Pancreas (tissue), 10 donors: ENCODE data around the gene FBXL17. TPM values are rescaled to one million over a fixed set of nuclear protein-coding genes. Genes with fewer than 3 reads are reported as not detected.
A peak's percentile ranks its signal among the peaks of the same experiment; 100 is the strongest.

Experiments
- ATAC-seq, 4 donors: fragments of 200-7000 bp; cut with Tn5 transposase; one replicate each; pipeline versions ENCODE4 v1.8.0 to v1.9.1; 2020; ENCODE audit warnings: mild to moderate bottlenecking in 4 of 4, moderate library complexity in 4 of 4
- DNase-seq, 6 donors: peaks; one replicate each; pipeline ENCODE4 v3.0.0-alpha.2; 2020
- FAIRE-seq: peaks from 2 replicates; lab custom pipeline; 2012; peaks lifted over from hg19 to GRCh38; lab: Jason Lieb, UNC
- H3K27ac ChIP-seq, 4 donors: fragments of 200-600 bp; sonication (generic); 1 replicate in 3 of 4; 2 replicates in 1 of 4; pipeline versions ENCODE4 v1.5.0 to v1.8.0; 2020
- H3K27me3 ChIP-seq, 4 donors: fragments of 200-600 bp; one replicate each; pipeline ENCODE4 v1.8.0; 2021
- H3K36me3 ChIP-seq, 3 donors: fragments of 200-600 bp; sonication (generic) in 1 of 3; one replicate each; pipeline versions ENCODE4 v1.5.0 to v1.8.0; 2020 to 2021
- H3K4me1 ChIP-seq, 3 donors: fragments of 200-600 bp; one replicate each; pipeline ENCODE4 v1.8.0; 2021
- H3K4me3 ChIP-seq, 4 donors: fragments of 200-600 bp; sonication (generic) in 2 of 4; one replicate each; pipeline versions ENCODE4 v1.5.0 to v1.8.0; 2020 to 2021
- H3K9me3 ChIP-seq, 4 donors: fragments of 200-600 bp; one replicate each; pipeline ENCODE4 v1.8.0; 2021
- WGBS, 2 donors: extraction: QIAGEN DNeasy Blood & Tissue Kit; methylation state at CpG; one replicate each; pipeline ENCODE4 v1.1.7; 2013; 5-methylcytosine and 5-hydroxymethylcytosine counted together
- intact Hi-C, 3 donors: fragments of 100-400 bp; cut with DNase I; formaldehyde crosslinking; loops; one replicate each; pipeline versions ENCODE4 v1.11.1 to v1.14.2; 2022
- polyA plus RNA-seq, 2 donors: library from polyadenylated mRNA; stranded (reverse); fragments of 200-250 nt; gene quantifications; one replicate each; pipeline ENCODE4 v1.2.3, GENCODE V29; 2013
- total RNA-seq, 6 donors: library from RNA; stranded (reverse); fragmentation: NEBNext Ultra II Directional in 4 of 6; extraction: Animal tissue kit (Norgen Biotek cat#: 25700) in 4 of 6; gene quantifications; one replicate each; pipeline versions ENCODE4 v1.2.1 to v1.2.4, GENCODE V29; 2021 to 2023
- TF ChIP-seq, protein P1 (sequence below), 4 donors: fragments of 200-600 bp; sonication (generic) in 3 of 4; IDR thresholded peaks; one replicate each; pipeline versions ENCODE4 v1.5.0 to v1.8.0; 2021; ENCODE audit warnings: antibody characterized with exemption in 4 of 4
- donor health status: healthy with polysubstance abuse.
- donor health status: DM: no; HTN: no; CAD: no; lungs with moderate emphysema.
- donor health status: DM: no; HTN: no; CAD: no.
- donor health status: control.
- donor health status: control.
- donor health status: Bipolar disorder and iron deficiency.
- donor health status: DM: yes; HTN: yes; CAD: no.
- donor health status: DM: no; HTN: no; CAD: no.
- donor health status: DM: no; HTN: no; CAD: no.
- donor health status: DM: yes; HTN: yes; CAD: no.

Gene FBXL17
- total and polyA plus RNA-seq, 8 donors, result 4.2 to 11.1 (median 7.3) TPM

DNA sequence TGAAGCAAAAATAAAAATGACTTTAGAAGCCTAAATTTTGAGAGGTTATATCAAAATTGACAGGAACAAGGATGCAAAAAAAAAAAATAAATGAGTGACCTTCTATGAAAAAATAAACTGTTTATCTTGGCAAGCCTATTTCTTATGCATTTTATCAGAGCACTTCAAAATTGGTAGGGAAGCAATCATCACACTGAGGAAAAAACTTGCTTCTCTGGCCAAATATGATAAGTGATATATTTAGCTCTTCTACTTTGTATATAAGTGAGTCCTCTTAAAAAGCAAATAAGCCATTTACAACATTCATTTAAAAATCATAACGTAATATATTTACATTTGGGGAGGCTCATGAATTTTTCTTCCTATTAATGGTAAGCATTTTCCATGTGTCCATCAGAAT is 287.1 kb downstream of the FBXL17 start:
- H3K4me1 ChIP-seq, result peaks cover 0 to 8% (median 5%) of the 10 kb centered on the region in 3 donors
- TF ChIP-seq, protein P1, sequence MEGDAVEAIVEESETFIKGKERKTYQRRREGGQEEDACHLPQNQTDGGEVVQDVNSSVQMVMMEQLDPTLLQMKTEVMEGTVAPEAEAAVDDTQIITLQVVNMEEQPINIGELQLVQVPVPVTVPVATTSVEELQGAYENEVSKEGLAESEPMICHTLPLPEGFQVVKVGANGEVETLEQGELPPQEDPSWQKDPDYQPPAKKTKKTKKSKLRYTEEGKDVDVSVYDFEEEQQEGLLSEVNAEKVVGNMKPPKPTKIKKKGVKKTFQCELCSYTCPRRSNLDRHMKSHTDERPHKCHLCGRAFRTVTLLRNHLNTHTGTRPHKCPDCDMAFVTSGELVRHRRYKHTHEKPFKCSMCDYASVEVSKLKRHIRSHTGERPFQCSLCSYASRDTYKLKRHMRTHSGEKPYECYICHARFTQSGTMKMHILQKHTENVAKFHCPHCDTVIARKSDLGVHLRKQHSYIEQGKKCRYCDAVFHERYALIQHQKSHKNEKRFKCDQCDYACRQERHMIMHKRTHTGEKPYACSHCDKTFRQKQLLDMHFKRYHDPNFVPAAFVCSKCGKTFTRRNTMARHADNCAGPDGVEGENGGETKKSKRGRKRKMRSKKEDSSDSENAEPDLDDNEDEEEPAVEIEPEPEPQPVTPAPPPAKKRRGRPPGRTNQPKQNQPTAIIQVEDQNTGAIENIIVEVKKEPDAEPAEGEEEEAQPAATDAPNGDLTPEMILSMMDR (IDR thresholded peaks at IDR 0.05), result no peak
- WGBS, 2 donors, result 22 to 31% methylated on average over 1 of the region's 1 CpG
- no peak for FAIRE-seq
- intact Hi-C loops, result no loop called here
- H3K27ac ChIP-seq, result no peak overlapping the region
- ATAC-seq, result no peak
- H3K4me3 ChIP-seq, result no peak overlapping the region
- H3K27me3 ChIP-seq, result no peaks in the 10 kb centered on the region
- no peaks in the 10 kb centered on the region for H3K36me3 ChIP-seq
- no peak for DNase-seq
- no peaks in the 10 kb centered on the region for H3K9me3 ChIP-seq

DNA sequence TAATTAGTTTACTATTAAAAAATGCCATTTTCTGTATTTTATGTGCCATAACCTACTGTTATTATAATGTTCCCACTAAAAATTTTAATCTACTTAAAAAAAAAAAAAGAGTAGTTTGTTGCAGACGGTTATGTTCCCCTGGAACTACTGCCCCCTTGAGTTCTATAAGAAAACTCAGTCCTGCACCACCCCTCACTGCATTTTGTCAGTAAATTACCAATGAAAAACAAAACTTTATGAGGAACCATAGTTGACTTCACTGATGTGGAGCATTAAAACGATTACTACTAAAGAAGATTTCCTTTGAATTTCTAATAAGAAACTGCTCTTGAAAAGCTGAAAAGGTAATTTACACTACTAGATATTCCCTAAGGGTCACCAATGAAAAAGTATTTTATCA is 288.7 kb downstream of the FBXL17 start:
- Histone ChIP-seq H3K9me3 (no peaks in the 10 kb centered on the region), H3K4me1 (peaks cover 0 to 8% (median 5%) of the 10 kb centered on the region in 3 donors), H3K4me3 (no peak overlapping the region), H3K27ac (no peak overlapping the region), H3K36me3 (no peaks in the 10 kb centered on the region), H3K27me3 (no peaks in the 10 kb centered on the region)
- FAIRE-seq, result no peak
- TF ChIP-seq, protein P1 (IDR thresholded peaks at IDR 0.05), result no peak
- 30 to 31% methylated on average over 2 of the region's 2 CpGs for WGBS, 2 donors
- DNase-seq, result no peak
- intact Hi-C loops, result no loop called here
- ATAC-seq, result no peak

DNA sequence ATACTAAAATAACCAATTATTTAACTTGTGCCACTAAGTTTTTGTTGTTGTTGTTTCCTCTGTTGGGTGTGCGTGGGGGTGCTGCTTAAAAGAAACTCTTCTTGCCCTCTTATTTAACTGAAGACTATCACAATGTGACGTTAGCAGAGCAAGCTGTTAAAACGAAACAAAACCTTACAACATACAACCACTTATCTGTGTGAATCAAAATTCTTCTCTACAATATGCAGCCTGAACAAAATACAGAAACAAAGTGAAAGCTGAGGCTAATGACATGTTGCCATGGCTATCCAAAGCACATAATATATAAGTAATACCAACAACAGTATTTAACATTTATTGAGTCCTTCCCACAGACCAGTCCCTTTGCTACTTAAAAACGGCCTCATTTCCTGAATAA is 291.0 kb downstream of the FBXL17 start:
- WGBS, 2 donors, result 85 to 94% methylated on average over 4 of the region's 4 CpGs

DNA sequence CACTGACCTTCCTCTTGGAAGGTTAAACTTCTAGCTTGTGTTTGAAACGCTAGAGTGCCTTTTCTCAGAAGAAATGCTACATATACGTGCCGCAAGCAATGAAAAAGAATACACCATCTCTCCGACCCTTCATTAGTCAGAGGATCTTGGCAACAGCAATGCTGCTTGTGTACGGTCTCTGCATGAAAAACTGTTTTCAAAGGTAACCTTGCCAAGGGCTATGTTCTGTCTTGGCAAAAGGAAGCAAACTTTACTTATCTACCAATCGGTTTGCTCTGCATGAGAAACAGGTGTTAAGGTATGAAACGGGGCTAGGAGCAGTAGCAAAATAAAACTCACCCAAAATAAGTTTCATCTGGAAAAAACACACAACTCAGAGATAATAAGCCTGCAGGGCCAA is 297.8 kb downstream of the FBXL17 start:
- intact Hi-C loops, result no loop called here
- Histone ChIP-seq H3K9me3 (no peaks in the 10 kb centered on the region), H3K36me3 (no peaks in the 10 kb centered on the region), H3K27me3 (no peaks in the 10 kb centered on the region), H3K4me3 (no peak overlapping the region), H3K4me1 (peaks cover 5 to 14% (median 6%) of the 10 kb centered on the region in 3 donors), H3K27ac (no peak overlapping the region)
- ATAC-seq (peak; percentile 28 to 72 (median 56)), DNase-seq (no peak), FAIRE-seq (no peak)
- TF ChIP-seq, protein P1 (IDR thresholded peaks at IDR 0.05), result no peak
- 13 to 15% methylated on average over 7 of the region's 7 CpGs for WGBS, 2 donors

More for the DNA sequence above, 291.0 kb downstream of the FBXL17 start:
- DNase-seq (no peak), FAIRE-seq (no peak), ATAC-seq (no peak)
- Histone ChIP-seq H3K4me3 (no peak overlapping the region), H3K9me3 (no peaks in the 10 kb centered on the region), H3K27me3 (no peaks in the 10 kb centered on the region), H3K36me3 (no peaks in the 10 kb centered on the region), H3K4me1 (peaks cover 0 to 8% (median 5%) of the 10 kb centered on the region in 3 donors), H3K27ac (no peak overlapping the region)
- TF ChIP-seq, protein P1 (IDR thresholded peaks at IDR 0.05), result no peak
- intact Hi-C loops, result no loop called here

DNA sequence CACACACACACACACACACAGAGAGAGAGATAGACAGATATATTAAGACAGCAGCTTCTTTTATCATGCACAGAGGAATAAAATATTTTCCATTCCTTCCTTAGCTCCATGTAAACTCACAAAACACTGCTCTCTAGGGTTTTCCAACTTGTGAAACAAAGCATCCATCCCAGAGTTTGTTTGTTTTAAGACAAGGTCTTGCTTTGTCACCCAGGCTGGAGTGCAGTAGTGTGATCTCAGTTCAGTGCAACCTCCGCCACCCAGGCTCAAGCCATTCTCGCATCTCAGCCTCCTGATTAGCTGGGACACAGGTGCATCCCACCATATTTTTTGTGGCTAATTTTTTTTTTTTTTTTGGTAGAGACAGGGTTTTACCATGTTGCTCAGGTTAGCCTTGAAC is 298.7 kb downstream of the FBXL17 start:
- Histone ChIP-seq H3K27me3 (no peaks in the 10 kb centered on the region), H3K9me3 (no peaks in the 10 kb centered on the region), H3K27ac (no peak overlapping the region), H3K36me3 (no peaks in the 10 kb centered on the region), H3K4me3 (no peak overlapping the region), H3K4me1 (peaks cover 5 to 14% (median 6%) of the 10 kb centered on the region in 3 donors)
- 95 to 97% methylated on average over 2 of the region's 2 CpGs for WGBS, 2 donors
- no peak for FAIRE-seq
- intact Hi-C loops, result no loop called here
- no peak for DNase-seq
- no peak for ATAC-seq
- TF ChIP-seq, protein P1 (IDR thresholded peaks at IDR 0.05), result no peak
